Fibroblast of upper back skin (primary cell): ENCODE measurements around the gene KRTAP3-1.
"Not testable (repeated sequence)": the region's sequence is repeated elsewhere in the genome, so short reads cannot be mapped to it uniquely, and the experiment has no call there.

Source experiments
- DNase-seq: peaks from one replicate; pipeline ENCODE4 v3.0.0-alpha.2; 2013

The KRTAP3-1 gene

DNA sequence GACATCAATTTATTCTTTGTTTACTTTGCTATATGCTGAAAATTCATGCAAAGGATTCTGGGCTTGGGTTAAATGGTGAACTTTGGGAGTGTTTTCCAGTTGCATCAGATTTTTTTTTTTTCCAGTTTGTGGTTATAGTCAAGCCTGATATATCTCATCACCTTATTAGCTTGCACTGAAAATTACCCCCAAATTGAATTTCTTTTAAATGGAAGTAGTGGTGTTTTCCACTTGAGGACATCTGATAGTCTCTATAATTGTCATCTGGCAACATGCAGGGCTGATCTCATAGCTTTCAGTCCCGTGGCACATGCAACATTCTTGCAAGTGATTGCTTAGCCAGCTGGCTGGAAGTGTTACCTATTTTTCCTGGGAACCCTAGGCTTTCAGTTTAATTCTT, 4.7 kb upstream of the KRTAP3-1 start:
- peak; percentile 58 for DNase-seq

DNA sequence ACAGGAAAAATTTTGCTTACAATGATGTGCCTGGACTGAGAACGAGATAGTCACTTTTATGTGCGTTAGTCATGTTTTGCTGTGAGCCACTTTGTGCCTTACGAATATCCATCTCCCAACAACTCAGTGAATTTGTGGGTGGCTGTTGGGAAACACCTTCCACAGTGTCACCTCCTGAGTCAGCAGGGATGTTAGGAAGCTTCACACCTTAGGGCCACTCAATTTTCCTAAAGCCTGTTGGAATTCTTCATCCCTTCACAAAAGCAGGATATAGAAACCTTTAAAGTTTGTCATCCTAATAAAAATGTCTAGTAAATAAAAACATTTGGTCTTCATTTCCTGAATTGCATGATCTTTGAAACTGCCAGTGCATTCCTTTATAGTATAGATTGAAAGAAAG, 4.3 kb upstream of the KRTAP3-1 start:
- no peak for DNase-seq

DNA sequence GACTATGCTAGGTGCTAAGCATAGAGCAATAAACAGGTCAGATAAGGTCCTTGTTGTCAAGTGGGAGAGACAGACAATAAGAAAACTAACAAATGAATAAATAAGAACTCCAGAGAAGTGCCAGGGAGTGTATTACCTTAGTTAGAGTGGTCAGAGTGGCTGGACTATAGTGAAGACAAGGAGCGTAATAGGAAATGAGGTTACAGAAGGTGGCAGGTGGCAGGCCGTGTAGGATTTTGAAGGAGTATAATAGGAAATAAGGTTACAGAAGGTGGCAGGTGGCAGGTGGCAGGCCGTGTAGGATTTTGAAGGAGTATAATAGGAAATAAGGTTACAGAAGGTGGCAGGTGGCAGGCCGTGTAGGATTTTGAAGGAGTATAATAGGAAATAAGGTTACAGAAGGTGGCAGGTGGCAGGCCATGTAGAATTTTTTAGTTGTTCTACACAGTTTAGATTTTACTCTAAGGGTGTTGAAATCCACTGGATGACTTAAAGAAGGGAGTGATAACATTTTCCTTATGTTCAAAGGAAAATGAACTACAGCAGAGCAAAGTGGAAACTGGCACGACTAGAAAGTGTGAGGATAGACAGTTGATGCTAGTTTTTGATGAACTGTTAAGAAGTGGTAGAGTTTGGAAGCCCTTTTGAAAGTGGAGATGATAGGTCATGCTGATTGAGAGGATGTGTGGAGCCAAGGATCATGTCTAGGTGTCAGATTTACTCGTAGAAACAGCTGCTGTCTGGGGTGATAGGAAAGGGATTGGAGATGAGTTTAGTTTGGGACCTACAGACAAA, 3.6 kb upstream of the KRTAP3-1 start:
- no peak for DNase-seq

DNA sequence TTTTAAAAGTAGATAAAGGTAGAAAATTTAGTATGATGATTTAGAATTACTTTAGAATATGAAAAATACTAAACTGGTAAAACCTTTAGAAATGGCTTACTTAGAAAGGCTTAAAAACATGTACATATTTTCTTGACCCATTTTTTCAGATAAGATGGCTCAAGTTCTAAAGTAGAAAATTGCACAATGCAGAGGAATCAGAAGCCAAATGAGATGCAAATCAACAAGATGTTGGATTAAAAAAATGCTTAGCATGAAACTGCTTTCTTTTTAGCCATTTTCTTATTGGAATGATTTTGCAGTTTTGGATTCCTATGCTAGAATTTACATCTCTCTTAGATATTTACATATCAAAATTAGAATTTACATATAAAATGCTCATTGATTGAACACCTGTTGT, 1.5 kb upstream of the KRTAP3-1 start:
- DNase-seq = no peak

DNA sequence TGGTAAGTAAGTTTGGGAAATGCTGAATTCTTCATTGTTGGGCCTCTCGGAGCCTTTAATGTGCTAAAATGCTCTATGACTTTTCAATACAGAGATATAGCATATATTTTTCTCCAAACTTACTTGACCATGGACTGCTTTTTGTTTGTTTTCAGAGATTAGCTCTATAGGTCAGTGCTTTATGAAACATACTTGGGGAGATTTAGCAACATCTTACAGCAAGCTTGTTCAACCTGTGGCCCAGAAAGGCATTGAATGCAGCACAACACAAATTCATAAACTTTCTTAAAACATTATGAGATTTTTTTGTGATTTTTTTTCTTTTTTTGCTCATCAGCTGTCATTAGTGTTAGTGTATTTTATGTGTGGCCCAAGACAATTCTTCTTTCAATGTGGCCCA, 1.0 kb upstream of the KRTAP3-1 start:
- no peak for DNase-seq

DNA sequence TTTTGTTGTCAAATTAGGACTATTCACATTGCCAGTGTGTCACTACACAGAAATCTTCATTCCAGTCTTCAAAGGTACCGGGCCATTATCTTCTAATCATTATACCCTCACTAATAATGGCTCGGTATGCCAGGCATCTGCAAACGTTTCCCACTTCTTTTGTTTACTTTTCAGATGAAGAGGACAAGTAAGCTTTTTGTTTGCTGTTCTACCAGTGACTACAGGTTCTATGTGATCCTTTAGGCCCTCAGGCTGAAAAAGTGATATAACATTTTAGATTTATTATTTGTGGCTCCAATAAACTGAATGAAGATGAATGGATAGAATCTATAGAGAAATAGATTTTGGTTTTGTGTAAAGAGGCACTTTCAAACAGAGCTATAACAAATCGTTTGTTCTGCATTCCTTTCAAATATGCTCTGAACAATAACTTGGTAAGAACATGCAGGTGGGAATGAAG, 403 bp upstream of the KRTAP3-1 start:
- no peak for DNase-seq

DNA sequence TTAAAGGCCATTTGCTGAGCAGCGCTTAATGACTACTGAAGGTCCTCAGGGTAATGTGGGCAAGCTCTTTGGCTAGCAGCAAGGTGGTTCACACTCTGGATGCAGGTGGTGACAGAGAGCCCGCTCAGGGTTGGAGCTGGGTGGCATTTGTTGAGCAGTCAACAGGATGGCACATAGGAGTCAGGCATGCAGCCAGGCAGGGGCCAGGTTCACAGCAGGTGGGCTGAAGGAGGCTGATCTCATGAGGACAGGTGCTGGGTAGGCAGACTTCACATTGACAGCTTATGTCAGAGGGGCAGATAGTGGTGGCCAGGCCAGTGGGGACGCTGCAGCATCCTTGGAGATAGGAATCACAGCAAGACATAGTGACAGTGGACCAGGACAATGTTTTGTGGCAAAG, 4.5 kb downstream of the KRTAP3-1 start:
- no peak for DNase-seq

DNA sequence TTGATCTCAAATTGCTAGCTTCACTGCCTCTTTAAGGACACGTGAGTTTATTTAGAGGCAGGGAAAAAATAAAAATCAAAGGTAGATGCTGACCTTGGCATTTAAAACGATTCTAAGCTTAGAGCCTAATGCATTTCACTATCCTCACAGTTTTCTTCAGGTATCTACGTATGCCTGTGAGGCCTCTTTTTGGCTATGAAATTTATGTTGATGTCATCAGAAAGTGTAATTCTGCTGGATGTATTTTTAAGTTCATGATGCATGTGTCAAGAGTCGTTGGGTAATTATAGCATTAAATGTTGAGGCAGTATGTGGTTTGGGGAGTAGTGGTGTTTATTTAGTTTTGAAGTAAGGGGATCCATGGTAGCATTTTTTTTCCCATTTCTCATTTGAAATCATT, 5.0 kb downstream of the KRTAP3-1 start:
- no peak for DNase-seq

DNA sequence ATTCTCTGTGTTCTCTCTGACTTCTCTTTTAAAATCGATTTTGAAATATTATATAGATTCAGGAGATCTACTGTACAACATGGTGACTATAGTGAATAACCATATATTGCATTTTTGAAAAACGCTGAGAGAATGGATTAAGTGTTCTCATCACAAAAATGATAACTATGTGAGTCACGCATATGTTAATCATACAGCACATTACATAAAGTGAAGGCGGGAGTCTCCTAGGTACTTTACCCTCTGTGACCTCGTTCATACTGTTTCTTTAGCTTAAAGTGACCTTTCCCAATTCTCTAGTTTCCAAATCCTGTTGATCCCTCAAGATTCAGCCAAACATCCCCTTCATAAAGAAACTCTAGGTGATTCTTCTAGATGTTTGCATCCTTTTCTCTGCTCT, 6.1 kb downstream of the KRTAP3-1 start:
- DNase-seq = no peak

DNA sequence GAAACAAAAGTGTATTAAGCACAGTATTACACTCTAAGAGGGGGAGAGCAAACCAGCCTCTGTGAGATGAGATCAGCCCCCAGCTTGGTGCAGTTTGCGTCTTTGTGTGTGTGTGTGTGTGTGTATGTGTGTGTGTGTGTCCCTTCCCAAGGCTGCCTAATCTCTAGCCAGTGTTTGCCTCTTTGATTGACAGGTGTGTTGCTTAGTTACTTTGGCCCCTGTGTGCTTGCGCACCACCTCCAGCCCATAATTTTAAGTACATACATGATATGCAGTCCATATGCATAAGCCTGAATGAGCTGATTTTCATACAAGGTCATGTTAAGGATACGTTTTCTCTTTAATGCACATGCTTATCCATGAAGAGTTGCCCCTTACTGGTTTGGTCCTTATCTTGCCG, 7.1 kb downstream of the KRTAP3-1 start:
- DNase-seq = no peak

DNA sequence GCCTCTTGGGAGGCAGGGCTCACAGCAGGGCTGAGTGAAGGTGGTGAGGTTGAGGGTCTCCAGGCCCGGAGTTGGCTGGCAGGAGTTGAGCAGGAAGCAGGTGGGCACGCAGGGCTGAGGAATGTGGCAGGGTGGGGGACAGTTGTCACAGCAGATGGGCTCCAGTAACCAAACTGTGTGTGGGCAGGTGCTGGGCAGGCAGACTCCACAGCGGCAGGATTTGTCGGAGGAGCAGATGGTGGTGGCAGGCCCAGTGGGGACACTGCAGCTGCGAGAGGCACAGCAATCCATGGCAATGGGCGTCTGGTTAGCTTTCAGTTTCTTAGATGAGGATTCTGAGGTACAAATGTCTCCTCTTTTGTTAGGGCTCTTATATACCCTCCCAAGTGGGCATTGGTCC, 9.4 kb downstream of the KRTAP3-1 start, which contains the start of gene KRTAP3-2:
TSS of gene KRTAP3-2 (minus strand) at position 344 of the 400 bp plus-strand sequence. CDS start at position 291, 53 bp downstream.
- DNase-seq = not testable (repeated sequence)

DNA sequence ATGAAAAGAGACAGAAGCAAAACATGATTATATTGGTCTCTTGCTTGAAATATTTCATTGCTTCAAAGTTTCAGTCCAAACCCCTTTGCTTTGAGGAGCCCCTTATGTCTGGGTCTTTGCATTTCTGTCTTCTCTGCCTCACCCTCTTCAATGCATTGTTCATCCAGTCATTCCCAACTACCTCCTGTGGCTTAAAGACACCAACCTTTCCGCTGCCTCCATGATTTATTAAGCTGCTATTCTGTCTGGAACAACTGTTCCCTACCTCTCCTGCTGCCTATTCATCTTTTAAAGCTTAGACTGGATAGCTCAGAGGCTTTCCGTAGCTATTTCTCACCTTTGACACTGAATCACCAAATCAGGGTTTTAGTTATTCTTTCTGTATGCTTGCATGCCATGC, 11.6 kb downstream of the KRTAP3-1 start:
- DNase-seq = no peak

DNA sequence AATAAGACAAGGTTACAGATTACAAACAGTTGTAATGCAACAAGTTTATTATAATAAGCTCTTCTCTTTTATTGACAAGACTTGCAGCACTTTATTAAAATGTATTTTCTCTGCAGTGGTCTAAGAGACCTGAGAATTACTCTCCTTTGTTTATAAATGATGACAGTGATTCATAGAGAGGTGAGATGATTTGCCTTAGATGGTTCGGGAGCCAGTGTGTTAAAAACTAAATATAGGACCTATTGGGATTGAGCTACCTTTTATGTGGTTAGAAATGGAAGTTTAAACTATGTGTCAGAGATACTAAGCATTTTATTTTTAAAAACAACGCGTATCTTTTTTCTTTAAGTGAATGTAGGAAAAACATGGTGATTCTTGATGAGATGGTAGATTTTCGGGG, 12.1 kb downstream of the KRTAP3-1 start:
- DNase-seq = no peak

DNA sequence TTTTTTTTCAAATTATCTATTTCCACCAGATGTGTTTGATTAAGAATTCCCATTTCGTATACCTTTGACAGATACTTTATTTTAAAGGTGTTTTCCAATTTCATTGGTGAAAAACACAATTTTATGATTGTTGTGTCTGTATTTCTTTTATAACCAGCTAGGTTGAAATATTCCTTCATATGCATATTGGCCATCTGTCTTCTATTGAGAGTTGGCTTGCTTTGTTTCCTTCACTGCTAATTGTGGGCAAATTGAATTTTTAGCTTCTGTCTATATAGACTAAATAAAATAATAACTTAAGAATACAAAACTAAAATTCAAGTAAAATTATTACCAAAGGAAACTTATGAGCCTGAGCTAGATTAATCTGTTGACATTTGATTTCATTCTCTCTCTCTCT, 13.8 kb downstream of the KRTAP3-1 start:
- no peak for DNase-seq

DNA sequence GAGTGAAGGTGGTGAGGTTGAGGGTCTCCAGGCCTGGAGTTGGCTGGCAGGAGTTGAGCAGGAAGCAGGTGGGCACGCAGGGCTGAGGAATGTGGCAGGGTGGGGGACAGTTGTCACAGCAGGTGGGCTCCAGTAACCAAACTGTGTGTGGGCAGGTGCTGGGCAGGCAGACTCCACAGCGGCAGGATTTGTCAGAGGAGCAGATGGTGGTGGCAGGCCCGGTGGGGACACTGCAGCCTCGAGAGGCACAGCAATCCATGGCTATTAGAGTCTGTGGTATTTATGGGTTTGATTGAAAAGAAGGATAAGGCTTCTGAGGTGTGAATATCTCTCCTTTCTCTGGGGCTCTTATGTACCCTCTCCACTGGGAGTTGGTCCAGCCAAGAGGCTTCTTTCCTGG, 15.1 kb downstream of the KRTAP3-1 start, which contains the start of gene KRTAP3-3:
TSS of gene KRTAP3-3 (minus strand) at position 326 of the 400 bp plus-strand sequence. CDS start at position 259, 67 bp downstream.
- DNase-seq = no peak

DNA sequence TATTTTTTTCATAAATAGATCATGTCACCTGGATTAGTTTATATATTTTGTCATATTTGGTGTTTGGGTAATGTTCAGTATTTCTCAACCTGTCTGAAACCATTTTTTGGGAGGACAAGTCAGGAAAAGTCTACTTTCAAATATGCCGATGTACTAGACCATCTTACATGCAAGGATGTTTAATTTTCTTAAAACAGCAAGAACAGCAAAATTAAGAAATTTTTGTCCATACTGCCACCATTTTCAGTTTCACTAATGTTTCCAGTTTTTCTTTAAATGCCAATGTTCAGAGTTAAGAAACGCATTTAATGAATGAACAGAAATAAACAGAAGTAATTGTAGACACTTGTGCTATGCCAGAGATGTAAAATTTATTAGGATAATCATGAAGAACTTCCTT, 15.8 kb downstream of the KRTAP3-1 start:
- DNase-seq = no peak

DNA sequence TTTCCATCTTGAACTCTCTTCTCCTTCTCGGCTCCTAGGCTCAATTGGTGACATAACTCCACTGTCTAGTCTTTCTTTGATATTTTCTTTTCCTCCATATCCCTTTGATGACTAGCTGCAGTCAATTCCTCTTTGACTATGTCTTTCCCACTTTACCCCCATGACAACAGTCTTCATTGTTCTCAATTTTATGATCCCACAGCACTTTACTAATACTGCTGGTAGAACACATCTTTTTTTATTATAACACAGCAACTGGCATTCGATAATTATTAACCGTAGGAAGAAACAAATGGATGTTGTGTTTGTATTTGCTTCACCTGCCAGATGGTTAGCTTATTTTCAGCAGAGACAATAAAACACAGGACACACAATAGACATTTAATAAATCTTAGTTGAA, 16.3 kb downstream of the KRTAP3-1 start:
- DNase-seq = no peak

DNA sequence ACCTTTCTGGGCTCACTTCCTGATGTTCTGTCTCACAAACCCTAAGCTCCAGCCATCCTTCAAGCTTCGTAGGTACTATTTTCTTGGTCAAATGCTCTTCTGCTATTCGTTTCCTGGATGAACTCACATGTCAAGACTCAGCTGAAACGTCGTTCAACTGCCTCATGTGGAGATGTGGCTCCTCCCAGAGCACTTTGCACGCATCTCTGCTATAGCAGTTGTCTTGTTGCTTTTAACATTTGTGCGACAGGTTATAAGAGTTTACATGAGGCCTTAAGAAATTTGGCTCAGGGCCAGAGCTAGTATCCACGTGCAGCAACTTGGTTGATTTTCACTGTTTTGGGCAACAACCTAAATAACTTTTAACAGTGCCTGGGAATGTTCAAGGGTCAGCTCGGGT, 22.0 kb downstream of the KRTAP3-1 start:
- no peak for DNase-seq

DNA sequence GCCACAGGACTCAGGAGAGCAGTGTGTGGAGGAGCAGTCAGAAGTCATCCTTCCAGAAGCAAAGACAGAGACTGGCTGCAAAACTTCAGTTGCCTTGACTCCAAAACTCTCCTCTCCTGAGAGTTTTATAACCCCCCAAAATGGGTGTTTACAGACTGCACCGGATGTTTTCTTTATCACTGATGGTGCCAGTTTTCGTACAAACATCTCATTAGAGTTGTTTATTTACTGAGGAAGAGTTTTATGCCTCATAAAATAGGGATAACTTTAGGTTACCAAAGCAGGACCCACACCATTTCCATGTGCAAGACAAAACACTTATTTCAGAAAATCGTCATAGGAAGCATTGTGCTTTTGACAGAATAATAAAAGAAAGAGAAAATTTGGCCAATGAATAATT, 24.7 kb downstream of the KRTAP3-1 start, which contains the start of gene KRT40:
TSS of gene KRT40 (minus strand) at position 101 of the 400 bp plus-strand sequence. CDS start at position 48, 53 bp downstream.
- DNase-seq = no peak

DNA sequence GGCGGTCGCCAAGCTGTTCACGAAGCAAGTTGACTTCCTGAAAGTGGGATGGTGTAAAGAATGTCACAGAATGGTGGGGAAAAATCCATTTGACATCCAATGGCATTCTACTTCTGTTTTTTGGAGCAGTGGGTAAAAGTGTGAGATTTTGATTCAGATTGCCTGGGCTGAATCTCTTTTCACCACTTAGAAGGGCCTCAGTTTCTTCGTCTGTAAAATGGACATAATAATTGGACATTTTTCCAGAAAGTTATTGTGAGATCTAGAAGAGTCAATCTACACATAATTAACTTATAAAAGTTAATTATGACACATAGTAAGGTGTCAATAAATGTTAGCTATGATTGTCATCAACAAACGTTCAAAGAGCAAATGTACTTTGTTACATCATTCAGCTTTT, 27.8 kb downstream of the KRTAP3-1 start:
- DNase-seq = no peak

DNA sequence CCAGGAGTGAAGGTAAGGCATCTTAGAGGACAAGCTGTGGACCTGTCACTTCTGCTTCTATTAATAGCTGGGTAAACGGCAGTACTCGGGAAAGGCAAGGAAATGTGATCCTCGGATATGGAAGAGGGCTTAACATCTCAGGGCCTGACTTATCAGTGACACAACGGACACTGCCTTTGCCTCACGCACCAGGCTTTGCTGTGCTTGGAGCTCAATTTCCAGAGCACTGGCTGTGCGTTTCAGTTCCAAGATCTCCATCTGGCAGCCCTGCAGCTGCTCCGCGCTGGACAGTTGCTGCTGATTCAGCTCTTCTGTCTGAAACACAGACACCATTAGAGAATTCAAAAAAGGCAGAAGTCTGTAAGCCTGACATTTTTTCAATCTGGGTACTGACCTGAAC, 28.3 kb downstream of the KRTAP3-1 start:
- peak; percentile 58 for DNase-seq

DNA sequence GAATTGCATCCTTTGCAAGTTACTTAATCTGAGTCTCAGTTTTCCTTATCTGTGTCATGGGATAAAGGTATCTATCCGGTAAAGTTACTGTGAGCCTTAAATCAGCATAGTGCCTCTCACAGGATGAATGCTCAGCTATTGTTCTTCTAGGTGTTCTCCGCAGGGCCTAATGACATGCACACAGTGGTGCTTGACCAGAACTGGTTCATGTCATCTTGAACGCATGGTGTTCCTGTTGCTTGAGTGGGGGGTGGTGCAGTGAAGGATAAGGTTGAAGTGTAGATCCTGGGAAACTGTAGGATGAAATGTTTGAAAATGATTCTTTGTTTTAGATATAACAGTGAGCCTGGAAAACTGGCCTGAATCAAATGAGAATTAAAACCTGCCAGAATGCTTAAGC, 28.8 kb downstream of the KRTAP3-1 start:
- no peak for DNase-seq

DNA sequence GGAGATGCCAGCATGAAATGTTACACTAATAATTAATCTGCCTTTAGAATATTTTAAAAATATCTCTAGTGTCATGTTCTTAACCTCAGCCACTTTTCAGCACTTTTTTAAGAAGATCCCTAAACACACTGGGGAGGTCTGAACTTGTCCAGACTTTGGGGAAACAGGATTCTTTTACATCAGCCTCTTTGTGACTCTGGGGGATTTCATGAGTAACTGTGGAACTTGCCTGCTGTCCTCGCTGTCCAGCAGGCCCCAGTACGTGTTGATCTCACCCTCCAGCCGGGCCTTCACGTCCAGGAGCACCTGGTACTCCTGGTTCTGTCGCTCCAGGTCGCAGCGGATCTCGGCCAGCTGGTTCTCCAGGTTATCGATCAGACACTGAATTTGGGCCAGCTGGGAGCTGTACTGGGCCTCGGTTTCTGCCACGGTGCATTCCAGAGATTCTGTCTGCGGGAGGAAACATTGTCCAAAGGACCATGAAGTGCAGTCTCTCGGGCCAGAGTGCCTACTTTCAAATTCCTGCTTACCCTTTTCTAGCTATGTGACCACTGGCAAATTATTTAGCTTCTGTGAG, 30.3 kb downstream of the KRTAP3-1 start:
- DNase-seq = no peak

DNA sequence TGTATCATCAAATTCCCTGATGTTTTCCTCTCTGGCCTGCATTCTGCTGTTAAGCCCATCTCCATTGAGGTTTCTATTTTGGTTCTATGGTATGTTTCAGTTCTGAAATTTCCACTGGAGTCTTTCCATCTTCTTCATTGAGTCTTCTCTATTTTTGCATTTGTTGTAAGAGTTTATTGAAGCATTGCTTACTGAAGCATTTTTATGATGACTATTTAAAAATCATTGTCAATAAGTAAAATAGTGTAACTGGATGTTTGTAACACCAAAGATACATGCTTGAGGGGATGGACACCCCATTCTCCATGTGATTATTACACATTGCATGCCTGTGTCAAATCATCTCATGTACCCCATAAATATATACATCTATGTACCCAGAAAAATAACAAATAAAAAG, 33.4 kb downstream of the KRTAP3-1 start:
- DNase-seq = no peak
